Measurements from ENCODE around the gene GGCX. TPM values are rescaled to one million over a fixed set of nuclear protein-coding genes. Genes with fewer than 3 reads are reported as not detected.
"Not testable (repeated sequence)": the region's sequence is repeated elsewhere in the genome, so short reads cannot be mapped to it uniquely, and the experiment has no call there.

GGCX gene
- total RNA-seq, 1 experiment from 2014 or later: 60.5 TPM

DNA sequence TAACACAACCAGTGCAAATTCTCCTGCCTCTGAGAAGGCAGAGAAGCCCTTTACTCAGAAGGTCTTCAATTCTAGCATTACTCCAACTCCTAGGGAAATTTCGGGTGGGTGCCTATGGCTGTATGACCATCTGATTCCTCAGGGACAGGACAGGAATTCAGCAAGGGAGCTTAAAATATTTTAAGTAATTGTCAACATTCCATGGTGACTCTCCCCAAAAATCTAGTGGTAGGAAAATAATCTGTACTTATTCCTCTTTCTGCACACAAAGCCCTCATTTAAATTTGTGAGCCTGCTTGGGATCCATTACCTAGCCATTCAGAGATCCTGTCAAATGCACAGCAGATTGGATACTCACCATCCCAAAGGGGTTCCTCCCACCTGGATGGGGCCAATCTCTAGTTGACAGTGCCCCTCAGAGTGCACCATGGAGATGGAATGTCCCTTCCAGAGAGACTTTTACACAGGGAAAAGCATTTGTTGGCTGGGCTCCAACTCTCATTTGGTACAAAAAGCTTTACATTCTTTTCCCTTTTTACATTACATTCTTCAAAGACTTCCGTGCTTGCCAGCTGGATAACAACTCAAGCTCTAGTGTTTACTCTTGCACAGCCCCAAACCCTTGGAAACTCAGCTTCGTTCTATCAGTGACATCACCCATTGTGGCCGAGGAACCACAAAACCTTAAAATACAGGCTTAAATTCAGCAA is 44.3 kb upstream of the GGCX start:
- no peak for TF ChIP-seq EZH2 (IDR thresholded peaks at IDR 0.05; ENCODE audit: borderline replicate concordance, low read depth, low read length, poor library complexity, severe bottlenecking)
- TF ChIP-seq, protein P1, sequence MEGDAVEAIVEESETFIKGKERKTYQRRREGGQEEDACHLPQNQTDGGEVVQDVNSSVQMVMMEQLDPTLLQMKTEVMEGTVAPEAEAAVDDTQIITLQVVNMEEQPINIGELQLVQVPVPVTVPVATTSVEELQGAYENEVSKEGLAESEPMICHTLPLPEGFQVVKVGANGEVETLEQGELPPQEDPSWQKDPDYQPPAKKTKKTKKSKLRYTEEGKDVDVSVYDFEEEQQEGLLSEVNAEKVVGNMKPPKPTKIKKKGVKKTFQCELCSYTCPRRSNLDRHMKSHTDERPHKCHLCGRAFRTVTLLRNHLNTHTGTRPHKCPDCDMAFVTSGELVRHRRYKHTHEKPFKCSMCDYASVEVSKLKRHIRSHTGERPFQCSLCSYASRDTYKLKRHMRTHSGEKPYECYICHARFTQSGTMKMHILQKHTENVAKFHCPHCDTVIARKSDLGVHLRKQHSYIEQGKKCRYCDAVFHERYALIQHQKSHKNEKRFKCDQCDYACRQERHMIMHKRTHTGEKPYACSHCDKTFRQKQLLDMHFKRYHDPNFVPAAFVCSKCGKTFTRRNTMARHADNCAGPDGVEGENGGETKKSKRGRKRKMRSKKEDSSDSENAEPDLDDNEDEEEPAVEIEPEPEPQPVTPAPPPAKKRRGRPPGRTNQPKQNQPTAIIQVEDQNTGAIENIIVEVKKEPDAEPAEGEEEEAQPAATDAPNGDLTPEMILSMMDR (conservative IDR thresholded peaks at IDR 0.05; ENCODE audit: low read depth, low read length): no peak
- peak; percentile 60 for DNase-seq (ENCODE audit: low spot score)
- no peak overlapping the region for H3K4me3 ChIP-seq (ENCODE audit: low read depth, low read length, poor library complexity, severe bottlenecking)
- no TSS peak for BruUV-seq (replicated peaks)
- CTCF ChIA-PET: no interaction called here
- no peaks in the 10 kb centered on the region for H3K9me3 ChIP-seq (ENCODE audit: low read depth, low read length, poor library complexity, severe bottlenecking)
- peak overlapping the region; percentile 47 for H3K27ac ChIP-seq (ENCODE audit: low read depth, low read length, poor library complexity, severe bottlenecking)
- POLR2A ChIA-PET (ENCODE audit: low non-redundant PET): no interaction called here
- peaks cover 11% of the 10 kb centered on the region for H3K4me1 ChIP-seq (ENCODE audit: insufficient read depth, low read length, poor library complexity, severe bottlenecking)
- peaks cover 23% of the 10 kb centered on the region for H3K36me3 ChIP-seq (ENCODE audit: insufficient read depth, low read length, poor library complexity, severe bottlenecking)
- intact Hi-C loops (cut with micrococcal nuclease; ENCODE audit: unreplicated experiment): no loop called here
- no peaks in the 10 kb centered on the region for H3K27me3 ChIP-seq (replicated peaks; ENCODE audit: insufficient read depth, low read depth, low read length, poor library complexity)

GRCh38 chr2:85604568-85605339 is 43.5 kb upstream of the GGCX start:
- intact Hi-C loops (cut with micrococcal nuclease; ENCODE audit: unreplicated experiment): no loop called here
- H3K36me3 ChIP-seq (ENCODE audit: insufficient read depth, low read length, poor library complexity, severe bottlenecking): peaks cover 19% of the 10 kb centered on the region
- no peaks in the 10 kb centered on the region for H3K9me3 ChIP-seq (ENCODE audit: low read depth, low read length, poor library complexity, severe bottlenecking)
- peak overlapping the region; percentile 47 for H3K27ac ChIP-seq (ENCODE audit: low read depth, low read length, poor library complexity, severe bottlenecking)
- DNase-seq (ENCODE audit: low spot score): no peak
- TF ChIP-seq, protein P1 (conservative IDR thresholded peaks at IDR 0.05; ENCODE audit: low read depth, low read length): no peak
- no peak for TF ChIP-seq EZH2 (IDR thresholded peaks at IDR 0.05; ENCODE audit: borderline replicate concordance, low read depth, low read length, poor library complexity, severe bottlenecking)
- ChIA-PET POLR2A (ENCODE audit: low non-redundant PET) (no interaction called here), CTCF (no interaction called here)
- H3K4me1 ChIP-seq (ENCODE audit: insufficient read depth, low read length, poor library complexity, severe bottlenecking): peaks cover 11% of the 10 kb centered on the region
- H3K27me3 ChIP-seq (replicated peaks; ENCODE audit: insufficient read depth, low read depth, low read length, poor library complexity): no peaks in the 10 kb centered on the region
- no TSS peak for BruUV-seq (replicated peaks)
- no peak overlapping the region for H3K4me3 ChIP-seq (ENCODE audit: low read depth, low read length, poor library complexity, severe bottlenecking)

GRCh38 chr2:85604133-85604444 is 42.8 kb upstream of the GGCX start:
- H3K27me3 ChIP-seq (replicated peaks; ENCODE audit: insufficient read depth, low read depth, low read length, poor library complexity); DNase-seq (ENCODE audit: low spot score); H3K4me3 ChIP-seq (ENCODE audit: low read depth, low read length, poor library complexity, severe bottlenecking); H3K9me3 ChIP-seq (ENCODE audit: low read depth, low read length, poor library complexity, severe bottlenecking); POLR2A ChIA-PET (ENCODE audit: low non-redundant PET); intact Hi-C loops (cut with micrococcal nuclease; ENCODE audit: unreplicated experiment); BruUV-seq (replicated peaks); H3K27ac ChIP-seq (ENCODE audit: low read depth, low read length, poor library complexity, severe bottlenecking): not testable (repeated sequence)
- H3K36me3 ChIP-seq (ENCODE audit: insufficient read depth, low read length, poor library complexity, severe bottlenecking): peaks cover 15% of the 10 kb centered on the region
- CTCF ChIA-PET: interaction anchor here (0.6 kb wide), 1 partner anchor 33 kb away, joined by 3 read pairs; no protein-coding TSS in a partner anchor
- peaks cover 11% of the 10 kb centered on the region for H3K4me1 ChIP-seq (ENCODE audit: insufficient read depth, low read length, poor library complexity, severe bottlenecking)
